ENCODE data around the gene PLEKHM3.
"Not testable (repeated sequence)": the region's sequence is repeated elsewhere in the genome, so short reads cannot be mapped to it uniquely, and the experiment has no call there.

PLEKHM3 gene

GRCh38 chr2:208031608-208032019, 6.3 kb upstream of the PLEKHM3 start:
- H3K4me3 Mint-ChIP-seq = no peak overlapping the region
- DNase-seq (ENCODE audit: low spot score in 2 of 2) (no peak), ATAC-seq (replicated peaks; ENCODE audit: extremely low read depth, poor library complexity, severe bottlenecking) (no peak)
- H3K27ac Mint-ChIP-seq (ENCODE audit: low read depth) = no peak overlapping the region
- no peaks in the 10 kb centered on the region for H3K27me3 Mint-ChIP-seq
- no peaks in the 10 kb centered on the region for H3K4me1 Mint-ChIP-seq
- no peaks in the 10 kb centered on the region for H3K36me3 Mint-ChIP-seq (ENCODE audit: insufficient read depth)
- H3K9me3 Mint-ChIP-seq = no peaks in the 10 kb centered on the region

GRCh38 chr2:208025814-208026184, 472 bp upstream of the PLEKHM3 start:
- ATAC-seq (replicated peaks; ENCODE audit: extremely low read depth, poor library complexity, severe bottlenecking) = peak; percentile 21
- DNase-seq (ENCODE audit: low spot score in 2 of 2) = no peak
- no peaks in the 10 kb centered on the region for H3K27me3 Mint-ChIP-seq
- no peaks in the 10 kb centered on the region for H3K9me3 Mint-ChIP-seq
- peaks cover 6% of the 10 kb centered on the region for H3K36me3 Mint-ChIP-seq (ENCODE audit: insufficient read depth)
- H3K27ac Mint-ChIP-seq (ENCODE audit: low read depth) = peak overlapping the region; percentile 88
- H3K4me1 Mint-ChIP-seq = peaks cover 17% of the 10 kb centered on the region
- H3K4me3 Mint-ChIP-seq = peak overlapping the region; percentile 91

- ATAC-seq (replicated peaks; ENCODE audit: extremely low read depth, poor library complexity, severe bottlenecking) = no peak
- Mint-ChIP-seq H3K4me1 (peaks cover 26% of the 10 kb centered on the region), H3K4me3 (no peak overlapping the region), H3K27me3 (no peaks in the 10 kb centered on the region), H3K36me3 (ENCODE audit: insufficient read depth) (peaks cover 6% of the 10 kb centered on the region), H3K27ac (ENCODE audit: low read depth) (no peak overlapping the region), H3K9me3 (no peaks in the 10 kb centered on the region)
- DNase-seq (ENCODE audit: low spot score in 2 of 2) = no peak
Measured at GRCh38 chr2:208024091-208024490, 1.2 kb downstream of the PLEKHM3 start.

- no peak overlapping the region for H3K27ac Mint-ChIP-seq (ENCODE audit: low read depth)
- no peak for DNase-seq (ENCODE audit: low spot score in 2 of 2)
- H3K4me3 Mint-ChIP-seq = no peak overlapping the region
- H3K4me1 Mint-ChIP-seq = peaks cover 40% of the 10 kb centered on the region
- peaks cover 6% of the 10 kb centered on the region for H3K36me3 Mint-ChIP-seq (ENCODE audit: insufficient read depth)
- no peaks in the 10 kb centered on the region for H3K9me3 Mint-ChIP-seq
- no peak for ATAC-seq (replicated peaks; ENCODE audit: extremely low read depth, poor library complexity, severe bottlenecking)
- no peaks in the 10 kb centered on the region for H3K27me3 Mint-ChIP-seq
Measured at GRCh38 chr2:208020253-208020652, 5.1 kb downstream of the PLEKHM3 start.

GRCh38 chr2:208018124-208018712, 7.1 kb downstream of the PLEKHM3 start:
- not testable (repeated sequence) for ATAC-seq (replicated peaks; ENCODE audit: extremely low read depth, poor library complexity, severe bottlenecking); H3K27ac Mint-ChIP-seq (ENCODE audit: low read depth); H3K4me3 Mint-ChIP-seq; H3K9me3 Mint-ChIP-seq; DNase-seq (ENCODE audit: low spot score in 2 of 2); H3K36me3 Mint-ChIP-seq (ENCODE audit: insufficient read depth); H3K27me3 Mint-ChIP-seq
- H3K4me1 Mint-ChIP-seq = peaks cover 38% of the 10 kb centered on the region

GRCh38 chr2:208017721-208018120, 7.6 kb downstream of the PLEKHM3 start:
- Mint-ChIP-seq H3K4me1 (peaks cover 34% of the 10 kb centered on the region), H3K4me3 (no peak overlapping the region), H3K27ac (ENCODE audit: low read depth) (no peak overlapping the region), H3K27me3 (no peaks in the 10 kb centered on the region), H3K9me3 (no peaks in the 10 kb centered on the region), H3K36me3 (ENCODE audit: insufficient read depth) (peaks cover 1% of the 10 kb centered on the region)
- DNase-seq (ENCODE audit: low spot score in 2 of 2) = no peak
- no peak for ATAC-seq (replicated peaks; ENCODE audit: extremely low read depth, poor library complexity, severe bottlenecking)

- peaks cover 30% of the 10 kb centered on the region for H3K4me1 Mint-ChIP-seq
- H3K27ac Mint-ChIP-seq (ENCODE audit: low read depth) = no peak overlapping the region
- no peaks in the 10 kb centered on the region for H3K9me3 Mint-ChIP-seq
- no peak for ATAC-seq (replicated peaks; ENCODE audit: extremely low read depth, poor library complexity, severe bottlenecking)
- no peak overlapping the region for H3K4me3 Mint-ChIP-seq
- DNase-seq (ENCODE audit: low spot score in 2 of 2) = no peak
- H3K27me3 Mint-ChIP-seq = no peaks in the 10 kb centered on the region
- H3K36me3 Mint-ChIP-seq (ENCODE audit: insufficient read depth) = no peaks in the 10 kb centered on the region
Measured at GRCh38 chr2:208015475-208015874, 9.9 kb downstream of the PLEKHM3 start.

- no peak overlapping the region for H3K27ac Mint-ChIP-seq (ENCODE audit: low read depth)
- H3K9me3 Mint-ChIP-seq = no peaks in the 10 kb centered on the region
- H3K4me3 Mint-ChIP-seq = no peak overlapping the region
- DNase-seq (ENCODE audit: low spot score in 2 of 2) (no peak), ATAC-seq (replicated peaks; ENCODE audit: extremely low read depth, poor library complexity, severe bottlenecking) (no peak)
- H3K27me3 Mint-ChIP-seq = no peaks in the 10 kb centered on the region
- peaks cover 28% of the 10 kb centered on the region for H3K4me1 Mint-ChIP-seq
- H3K36me3 Mint-ChIP-seq (ENCODE audit: insufficient read depth) = peaks cover 5% of the 10 kb centered on the region
Measured at GRCh38 chr2:208013285-208014178, 11.8 kb downstream of the PLEKHM3 start.

GRCh38 chr2:208012449-208012848, 12.9 kb downstream of the PLEKHM3 start:
- Mint-ChIP-seq H3K27ac (ENCODE audit: low read depth) (no peak overlapping the region), H3K4me3 (no peak overlapping the region), H3K4me1 (peaks cover 19% of the 10 kb centered on the region), H3K27me3 (no peaks in the 10 kb centered on the region), H3K9me3 (no peaks in the 10 kb centered on the region), H3K36me3 (ENCODE audit: insufficient read depth) (peaks cover 5% of the 10 kb centered on the region)
- DNase-seq (ENCODE audit: low spot score in 2 of 2) (no peak), ATAC-seq (replicated peaks; ENCODE audit: extremely low read depth, poor library complexity, severe bottlenecking) (no peak)

GRCh38 chr2:208010506-208010905, 14.8 kb downstream of the PLEKHM3 start:
- DNase-seq (ENCODE audit: low spot score in 2 of 2) = no peak
- Mint-ChIP-seq H3K36me3 (ENCODE audit: insufficient read depth) (peaks cover 5% of the 10 kb centered on the region), H3K27ac (ENCODE audit: low read depth) (no peak overlapping the region), H3K4me3 (no peak overlapping the region), H3K4me1 (peaks cover 34% of the 10 kb centered on the region), H3K9me3 (no peaks in the 10 kb centered on the region), H3K27me3 (no peaks in the 10 kb centered on the region)
- ATAC-seq (replicated peaks; ENCODE audit: extremely low read depth, poor library complexity, severe bottlenecking) = no peak

GRCh38 chr2:208006833-208007232, 18.5 kb downstream of the PLEKHM3 start:
- DNase-seq (ENCODE audit: low spot score in 2 of 2) (no peak), ATAC-seq (replicated peaks; ENCODE audit: extremely low read depth, poor library complexity, severe bottlenecking) (no peak)
- no peak overlapping the region for H3K4me3 Mint-ChIP-seq
- peaks cover 5% of the 10 kb centered on the region for H3K36me3 Mint-ChIP-seq (ENCODE audit: insufficient read depth)
- peaks cover 27% of the 10 kb centered on the region for H3K4me1 Mint-ChIP-seq
- H3K27ac Mint-ChIP-seq (ENCODE audit: low read depth) = no peak overlapping the region
- no peaks in the 10 kb centered on the region for H3K27me3 Mint-ChIP-seq
- no peaks in the 10 kb centered on the region for H3K9me3 Mint-ChIP-seq

- Mint-ChIP-seq H3K27me3 (no peaks in the 10 kb centered on the region), H3K4me1 (peaks cover 27% of the 10 kb centered on the region), H3K9me3 (no peaks in the 10 kb centered on the region), H3K36me3 (ENCODE audit: insufficient read depth) (peaks cover 6% of the 10 kb centered on the region), H3K27ac (ENCODE audit: low read depth) (no peak overlapping the region), H3K4me3 (no peak overlapping the region)
- no peak for ATAC-seq (replicated peaks; ENCODE audit: extremely low read depth, poor library complexity, severe bottlenecking)
- no peak for DNase-seq (ENCODE audit: low spot score in 2 of 2)
Measured at GRCh38 chr2:208006337-208006736, 19.0 kb downstream of the PLEKHM3 start.

GRCh38 chr2:208001924-208002323, 23.4 kb downstream of the PLEKHM3 start:
- Mint-ChIP-seq H3K4me3 (no peak overlapping the region), H3K36me3 (ENCODE audit: insufficient read depth) (peaks cover 14% of the 10 kb centered on the region), H3K27me3 (no peaks in the 10 kb centered on the region), H3K9me3 (no peaks in the 10 kb centered on the region), H3K27ac (ENCODE audit: low read depth) (no peak overlapping the region), H3K4me1 (peaks cover 26% of the 10 kb centered on the region)
- ATAC-seq (replicated peaks; ENCODE audit: extremely low read depth, poor library complexity, severe bottlenecking) (no peak), DNase-seq (ENCODE audit: low spot score in 2 of 2) (no peak)
